Occipital lobe (tissue), 2 donors: ENCODE measurements around the gene TUSC2. TPM values are rescaled to one million over a fixed set of nuclear protein-coding genes. Genes with fewer than 3 reads are reported as not detected.
"Not testable (repeated sequence)": the region's sequence is repeated elsewhere in the genome, so short reads cannot be mapped to it uniquely, and the experiment has no call there.

Source experiments
- DNase-seq: peaks from one replicate; lab custom pipeline; 2025; lab: John Stamatoyannopoulos, UW
- total RNA-seq: library from RNA; depleted of rRNA; stranded (reverse); fragments of >200 nt; gene quantifications from one replicate; pipeline ENCODE4 v1.2.3, GENCODE V29; 2014

TUSC2 gene
- total RNA-seq, 1 donor from 2014 or later, result 16.2 TPM

DNA sequence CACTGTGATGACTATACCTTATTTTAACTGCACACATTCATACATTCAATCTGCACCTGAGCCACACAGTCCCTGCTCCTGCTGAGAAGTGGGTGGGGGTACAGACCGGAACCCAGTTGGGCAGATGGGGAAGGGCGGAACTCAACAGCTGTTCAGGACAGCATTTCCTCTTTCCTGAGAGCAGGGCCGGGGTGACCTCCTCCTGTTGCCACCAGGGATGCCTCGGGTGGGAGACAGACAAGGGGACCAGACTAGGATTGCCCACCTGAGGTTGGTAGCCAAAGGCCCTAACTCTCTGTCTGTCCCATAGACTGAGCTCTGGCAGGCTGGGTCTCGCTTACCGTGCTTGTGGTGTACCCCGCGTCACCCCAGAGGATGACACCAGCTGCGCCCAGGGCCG lies 9.4 kb downstream of the TUSC2 start:
- no peak for DNase-seq

DNA sequence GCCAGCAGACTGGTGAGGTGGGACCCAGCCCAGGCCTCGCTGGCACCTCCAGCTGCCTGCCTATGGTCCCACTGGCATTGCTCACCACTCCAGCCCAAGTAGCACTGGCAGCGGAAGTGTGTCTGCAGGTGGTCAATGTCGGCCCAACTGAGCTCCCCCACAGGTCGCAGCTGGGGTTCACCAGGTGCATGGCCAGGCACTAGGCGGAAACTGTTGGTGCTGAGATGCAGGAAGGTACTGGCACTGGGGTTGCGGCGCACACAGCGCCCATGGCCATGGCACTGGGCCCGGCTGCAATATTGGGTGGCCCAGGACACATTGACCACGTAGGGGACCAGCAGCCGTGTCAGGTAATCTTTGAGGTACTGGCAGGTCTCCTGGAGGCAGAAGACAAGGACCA lies 9.9 kb downstream of the TUSC2 start:
- DNase-seq, result no peak

DNA sequence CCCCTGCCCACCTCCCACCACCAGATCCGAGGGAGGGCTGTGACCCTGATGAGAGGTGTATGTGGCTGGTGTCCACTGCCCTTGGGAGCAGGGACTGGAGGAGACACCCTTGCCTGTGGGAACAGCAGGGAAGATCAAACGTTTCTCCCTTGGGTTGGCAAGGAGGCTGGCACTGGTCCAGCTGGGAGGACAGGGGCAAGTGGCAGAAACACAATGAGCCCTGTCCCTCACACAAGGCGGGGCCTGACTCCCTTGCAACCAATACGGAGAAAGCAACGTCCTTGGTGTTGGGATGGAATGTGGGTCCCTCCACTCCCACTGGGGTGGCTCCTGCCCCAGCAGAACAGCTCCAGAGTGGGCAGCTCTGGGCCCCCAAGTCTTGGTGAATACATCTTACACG lies 10.7 kb downstream of the TUSC2 start:
- no peak for DNase-seq

DNA sequence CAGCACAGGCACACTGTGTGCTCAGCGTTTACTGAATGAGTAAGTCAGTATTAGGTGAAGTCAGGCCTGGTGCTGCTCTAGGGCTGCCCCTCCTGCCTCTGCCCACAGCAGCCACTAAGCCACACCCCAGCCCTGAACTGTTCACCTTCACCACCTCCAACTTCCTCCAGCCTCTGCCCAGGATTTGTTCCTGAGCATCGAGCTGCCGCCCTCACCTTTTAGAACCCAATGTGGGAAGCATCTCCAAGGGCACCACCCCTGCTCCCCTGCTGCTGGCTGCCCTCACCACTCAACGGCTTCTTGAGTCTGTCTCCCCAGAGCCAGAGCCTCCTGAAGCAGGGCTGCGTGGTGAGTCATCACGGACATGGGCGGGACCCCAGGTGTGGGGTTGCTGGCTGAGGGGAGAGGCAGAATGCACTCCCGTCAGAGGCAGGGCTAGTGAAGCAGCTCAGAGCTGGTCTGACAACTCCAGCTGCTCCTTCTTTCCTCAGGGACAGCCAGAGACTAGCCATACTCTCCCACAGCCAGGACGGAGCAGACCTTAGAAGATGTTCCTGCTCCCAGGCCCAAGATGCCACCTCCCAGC lies 11.3 kb downstream of the TUSC2 start:
- DNase-seq, result no peak

DNA sequence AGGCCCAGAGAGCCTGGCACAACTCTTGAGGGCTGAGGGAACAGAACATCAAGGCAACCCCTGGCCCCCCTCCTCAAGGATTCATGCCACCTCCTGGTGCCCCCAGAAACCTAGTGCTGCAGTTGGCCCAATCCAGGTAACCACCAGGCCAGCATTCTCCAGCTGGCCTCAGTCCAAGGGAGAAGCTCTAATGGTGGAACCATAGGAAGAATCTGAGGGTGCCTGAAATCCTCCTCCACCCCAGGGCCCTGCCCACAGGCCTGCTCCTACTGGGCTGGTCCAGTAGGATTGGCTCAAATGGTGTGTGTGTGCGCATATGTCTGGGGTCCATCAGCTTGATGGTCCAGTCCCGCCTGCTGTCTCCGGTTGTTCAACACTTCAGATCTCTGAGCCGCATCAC lies 13.2 kb downstream of the TUSC2 start:
- DNase-seq, result no peak

DNA sequence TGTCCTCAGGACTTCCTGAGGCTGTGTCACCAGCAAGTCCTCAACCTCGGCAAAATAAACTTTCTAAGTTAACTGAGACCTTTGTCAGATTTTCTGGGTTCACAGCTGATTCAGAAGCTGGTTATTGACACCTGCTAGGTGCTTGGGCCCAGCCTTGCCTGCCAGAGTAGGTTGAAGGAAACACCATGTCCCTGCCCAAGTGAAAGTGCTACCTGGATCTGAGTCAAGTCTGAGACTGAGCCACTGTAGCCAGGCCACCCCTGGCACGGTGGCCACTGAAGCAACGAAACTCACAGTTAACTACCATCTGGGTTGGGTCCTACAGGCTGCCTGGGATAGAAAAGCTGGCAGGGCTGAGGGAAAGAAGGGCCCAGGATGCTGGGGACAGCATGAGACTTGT lies 13.7 kb downstream of the TUSC2 start:
- no peak for DNase-seq

DNA sequence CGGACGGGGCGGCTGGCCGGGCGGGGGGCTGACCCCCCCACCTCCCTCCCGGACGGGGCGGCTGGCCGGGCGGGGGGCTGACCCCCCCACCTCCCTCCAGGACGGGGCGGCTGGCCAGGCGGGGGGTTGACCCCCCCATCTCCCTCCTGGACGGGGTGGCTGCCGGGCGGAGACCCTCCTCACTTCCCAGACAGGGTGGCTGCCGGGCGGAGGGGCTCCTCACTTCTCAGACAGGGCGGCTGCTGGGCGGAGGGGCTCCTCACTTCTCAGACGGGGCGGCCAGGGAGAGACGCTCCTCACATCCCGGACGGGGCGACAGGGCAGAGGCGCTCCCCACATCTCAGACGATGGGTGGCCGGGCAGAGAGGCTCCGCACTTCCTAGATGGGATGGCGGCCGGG lies 16.0 kb downstream of the TUSC2 start:
- not testable (repeated sequence) for DNase-seq

DNA sequence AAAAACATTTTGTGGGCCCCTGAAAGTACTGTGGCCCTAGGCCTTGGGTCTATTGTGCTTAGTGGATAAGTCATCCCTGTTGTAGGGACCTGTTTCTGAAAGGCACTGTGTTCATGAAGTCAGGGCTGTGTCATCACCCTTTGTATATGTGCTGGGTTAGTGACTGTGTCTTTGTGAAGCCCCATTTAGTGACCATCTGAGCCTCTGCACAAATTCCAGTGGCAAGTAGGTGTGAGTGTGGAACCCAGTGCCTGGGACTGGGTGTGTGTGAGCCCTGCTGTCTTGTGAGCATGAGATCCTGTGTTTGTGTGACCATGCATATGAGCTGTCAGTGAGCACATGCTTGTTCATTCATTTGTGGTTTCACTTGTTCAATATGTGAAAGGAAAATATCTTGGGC lies 23.4 kb downstream of the TUSC2 start:
- no peak for DNase-seq

DNA sequence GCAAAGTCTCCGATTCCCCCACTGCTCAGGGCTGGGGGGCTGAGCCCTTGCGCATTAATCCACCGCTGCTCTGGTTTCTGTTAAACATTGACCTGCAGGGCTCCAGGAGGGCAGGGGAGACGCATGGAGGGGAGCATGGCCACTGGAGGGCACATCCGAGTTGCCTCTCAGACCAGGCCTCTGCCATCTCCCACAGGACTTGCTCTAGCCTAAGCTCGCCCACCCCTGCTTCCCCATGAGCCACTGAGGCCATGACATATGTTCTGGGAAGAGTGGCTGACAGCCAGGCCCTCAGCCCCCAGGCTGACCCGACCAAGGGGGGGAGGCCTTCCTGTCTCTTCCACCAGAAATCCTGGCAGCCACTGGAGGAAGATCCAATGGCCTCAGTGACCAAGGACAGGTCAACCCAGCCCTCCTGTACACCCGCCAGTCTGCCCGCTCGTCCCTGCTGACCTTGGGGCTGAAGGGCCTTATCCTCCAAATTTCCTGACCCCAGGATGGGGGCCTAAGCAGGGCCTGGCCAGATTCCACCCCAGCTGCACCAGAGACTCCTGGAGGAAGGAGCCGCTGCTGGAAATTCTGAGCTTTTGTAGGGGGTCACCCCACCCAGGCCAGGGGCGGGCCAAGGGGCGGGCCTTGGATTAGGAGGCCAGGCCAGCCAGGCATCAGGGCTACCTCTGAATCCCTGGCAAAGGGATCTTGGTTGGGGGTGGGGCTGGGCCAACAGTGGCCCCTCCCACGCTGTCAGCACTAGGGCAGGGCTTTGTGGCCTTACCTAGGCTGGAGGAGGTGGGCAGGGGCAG lies 24.8 kb downstream of the TUSC2 start, which contains the start of gene HYAL1:
HYAL1 (minus strand) TSS at position 562 of the 803 bp plus-strand sequence. CDS start 618 bp downstream, outside the sequence.
- DNase-seq, result no peak

DNA sequence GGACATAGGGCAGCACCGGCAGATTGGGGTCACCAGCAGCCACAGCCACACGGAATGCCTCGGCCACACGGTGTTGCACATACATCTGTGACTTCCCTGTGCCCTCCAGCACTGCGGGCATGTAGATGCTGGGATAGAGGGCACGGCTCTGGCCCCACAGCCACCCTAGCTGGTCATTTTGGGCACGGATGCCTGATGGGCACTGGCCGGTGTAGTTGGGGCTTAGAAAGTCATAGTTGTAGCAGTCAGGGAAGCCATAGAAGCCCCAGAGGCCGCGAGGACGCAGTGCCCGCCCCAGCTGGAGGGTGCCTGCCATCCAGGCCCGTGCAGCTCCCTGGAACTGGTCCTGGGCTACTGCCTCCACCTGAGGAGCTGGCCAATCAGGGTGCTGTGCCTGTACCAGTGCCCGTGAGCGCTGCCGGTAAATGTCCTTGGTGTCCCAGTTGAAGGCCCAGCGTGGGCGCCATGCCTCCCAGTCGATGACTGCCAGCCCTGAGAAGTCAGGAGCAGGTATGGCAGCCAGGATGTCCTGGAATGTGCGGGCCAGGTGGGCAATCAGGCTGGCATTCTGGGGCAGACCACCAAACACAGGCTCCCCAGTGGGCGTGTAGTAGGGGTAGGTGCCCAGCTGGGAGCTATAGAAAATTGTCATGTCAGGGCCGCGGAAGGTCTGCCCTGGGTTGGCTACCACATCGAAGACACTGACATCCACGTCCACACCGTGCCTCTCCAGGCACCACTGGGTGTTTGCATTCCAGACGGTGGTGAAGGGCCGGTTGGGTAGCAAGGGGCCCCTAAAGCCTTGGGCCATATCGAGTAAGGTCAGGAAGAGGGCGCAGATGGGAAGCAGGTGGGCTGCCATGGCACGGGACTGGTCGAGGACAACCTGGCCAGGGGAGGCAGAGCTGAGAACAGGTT lies 25.7 kb downstream of the TUSC2 start:
- DNase-seq, result no peak

DNA sequence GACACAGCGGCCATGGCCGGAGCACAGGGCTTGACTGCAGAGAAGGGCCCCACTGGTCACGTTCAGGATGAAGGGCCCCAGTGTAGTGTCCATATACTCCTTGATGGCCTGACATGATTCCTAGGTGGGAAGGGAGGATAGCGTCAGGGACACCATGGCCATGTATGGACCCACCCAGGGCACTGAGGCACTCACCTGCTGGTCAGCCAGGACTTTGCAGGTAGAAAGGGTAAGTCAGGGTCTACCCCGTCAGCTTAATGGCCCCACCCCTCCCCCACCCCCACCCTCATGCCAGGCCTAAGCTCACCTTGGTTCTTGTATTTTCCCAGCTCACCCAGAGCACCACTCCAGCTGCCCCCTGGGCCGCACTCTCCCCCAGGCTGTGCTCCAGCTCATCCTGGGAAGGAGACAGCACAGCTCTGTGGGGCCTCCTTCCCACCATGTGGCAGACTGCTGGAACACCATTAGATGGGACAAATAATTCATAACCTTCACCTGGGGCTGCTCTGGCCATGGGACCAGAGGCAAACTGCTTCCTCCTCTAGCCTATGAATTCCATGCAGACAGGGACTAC lies 27.3 kb downstream of the TUSC2 start:
- no peak for DNase-seq

DNA sequence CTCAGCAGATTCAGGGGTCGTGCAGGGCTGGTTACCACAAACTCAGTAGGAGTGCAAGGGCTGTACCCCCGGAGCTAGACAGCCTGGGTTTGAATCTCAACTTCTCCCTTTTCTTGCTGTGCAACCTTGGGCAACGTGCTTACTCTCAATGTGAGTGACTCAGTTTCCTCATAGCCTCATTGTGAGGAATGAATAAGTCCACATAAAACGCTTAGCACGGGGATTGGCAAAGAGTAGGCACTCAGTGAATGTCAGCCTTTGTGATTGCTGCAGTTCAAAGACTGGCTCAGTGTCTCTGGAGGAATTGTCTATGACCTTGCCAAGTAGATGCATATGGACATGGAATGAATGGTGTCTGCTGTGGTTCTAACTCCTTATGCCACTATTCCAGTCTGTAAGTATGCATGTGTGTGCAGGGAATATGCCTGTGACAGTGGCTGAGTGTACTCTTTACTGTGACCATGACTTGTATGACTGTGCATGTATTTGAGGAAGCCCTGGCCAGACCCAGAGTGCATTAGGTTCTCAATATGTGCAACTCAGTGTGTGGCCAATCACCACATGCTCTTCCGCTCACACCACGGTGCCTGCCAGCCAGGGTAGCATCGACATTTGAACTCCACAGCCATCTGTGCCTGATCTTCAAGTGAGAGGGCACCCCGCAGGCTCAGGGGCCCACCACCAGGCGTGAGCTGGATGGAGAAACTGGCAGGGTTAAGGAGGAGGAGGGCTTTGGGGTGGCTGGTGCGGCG lies 27.9 kb downstream of the TUSC2 start:
- peak; percentile 64 for DNase-seq

DNA sequence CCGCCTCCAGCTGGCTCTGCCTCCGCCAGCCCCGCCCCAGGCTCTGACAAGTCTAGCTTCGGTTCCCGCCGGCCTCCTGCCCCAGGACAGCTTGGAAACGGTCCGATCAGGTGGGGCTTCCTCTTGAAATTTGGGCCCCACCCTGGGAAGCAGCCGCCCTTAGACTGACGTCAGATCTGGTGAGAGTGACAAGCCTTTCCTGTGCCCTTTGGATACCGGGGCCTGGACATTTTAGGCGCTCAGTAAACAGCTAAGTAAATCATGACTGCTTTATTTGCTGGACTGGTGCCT lies 28.4 kb downstream of the TUSC2 start:
- DNase-seq, result no peak

DNA sequence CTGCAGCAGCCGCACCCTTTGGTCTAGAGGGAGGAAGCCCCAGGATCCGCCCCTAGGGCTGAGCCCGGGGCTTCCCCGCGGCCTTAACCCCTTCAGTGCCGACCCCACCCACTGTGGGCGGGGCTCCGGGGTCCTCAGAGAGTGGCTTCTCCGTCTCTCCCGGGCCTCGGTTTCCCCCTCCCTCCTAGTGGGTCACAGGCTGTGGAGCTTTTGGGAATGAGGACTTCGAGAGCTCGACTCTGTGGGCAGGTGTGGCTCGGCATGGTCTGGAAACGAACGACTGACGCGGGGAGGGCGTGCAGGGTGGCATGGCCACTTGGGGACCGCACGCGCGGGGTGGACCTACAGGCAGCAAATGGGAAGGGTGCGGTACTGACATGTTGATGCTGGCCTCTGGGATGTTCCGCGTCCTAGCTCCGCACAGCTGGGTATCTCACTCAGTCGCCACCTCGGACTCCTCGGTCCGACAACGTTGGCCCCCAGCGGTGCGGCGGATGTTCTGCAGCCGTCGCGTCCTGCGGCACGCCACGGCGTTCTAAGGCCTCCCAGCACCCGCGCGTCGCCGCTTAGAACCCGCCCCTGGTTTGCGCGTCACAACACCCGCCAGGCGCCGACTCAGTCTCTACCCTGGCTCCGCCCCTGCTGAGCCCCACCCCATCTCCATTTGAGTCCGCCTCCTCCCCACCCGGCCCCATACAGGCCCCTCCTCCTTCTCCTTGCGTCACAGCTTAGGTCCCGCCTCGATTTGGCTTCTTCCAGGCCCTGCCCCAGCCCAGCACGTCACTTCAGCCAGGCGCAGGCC lies 29.0 kb downstream of the TUSC2 start, which contains the start of the genes HYAL3 and NAA80:
HYAL3 (minus strand) TSS at position 570 of the 802 bp plus-strand sequence. CDS start 3,803 bp downstream, outside the sequence.
NAA80 (minus strand) TSS at position 570 of the 802 bp plus-strand sequence. CDS start 1,942 bp downstream, outside the sequence.
- DNase-seq, result peak; percentile 100

DNA sequence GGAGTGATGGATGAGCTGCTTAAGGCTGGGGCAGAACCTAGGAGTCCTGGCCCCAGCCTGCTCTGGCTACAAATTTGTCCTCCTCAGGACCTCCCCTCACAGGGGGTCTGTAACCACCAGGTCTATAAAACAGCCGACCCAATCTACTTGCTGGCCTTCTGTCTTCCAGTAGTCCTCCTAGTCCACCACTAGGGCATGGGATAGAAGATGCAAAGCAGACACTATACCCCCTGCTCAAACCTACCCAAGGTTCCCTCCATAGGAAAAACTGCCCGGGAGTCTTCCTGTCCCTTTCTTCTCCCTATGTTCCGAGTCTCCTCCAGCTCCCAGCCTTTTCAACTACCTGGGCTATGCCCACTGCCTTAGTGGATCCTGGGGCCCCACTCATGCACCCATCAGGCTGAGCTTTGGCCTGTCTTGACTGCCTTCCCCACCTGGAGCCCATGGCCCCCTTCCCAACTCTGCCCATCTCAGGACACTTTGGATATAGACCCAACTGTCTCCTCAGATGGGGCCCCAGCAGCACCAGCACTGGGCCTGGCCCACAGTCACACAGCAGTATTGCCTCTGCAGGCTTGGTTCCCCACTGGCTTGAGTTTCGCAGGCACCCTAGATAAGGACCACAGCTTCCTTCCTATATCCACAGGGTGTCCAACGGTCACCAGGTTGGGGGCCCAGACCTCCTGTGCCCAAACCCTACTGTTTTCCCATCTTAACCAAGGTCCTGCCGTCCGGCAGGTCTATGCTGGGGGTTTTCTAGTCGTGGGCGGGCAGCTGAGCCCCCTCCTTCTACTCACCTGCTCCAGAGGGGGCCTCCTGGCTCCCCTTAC lies 29.9 kb downstream of the TUSC2 start:
- no peak for DNase-seq

DNA sequence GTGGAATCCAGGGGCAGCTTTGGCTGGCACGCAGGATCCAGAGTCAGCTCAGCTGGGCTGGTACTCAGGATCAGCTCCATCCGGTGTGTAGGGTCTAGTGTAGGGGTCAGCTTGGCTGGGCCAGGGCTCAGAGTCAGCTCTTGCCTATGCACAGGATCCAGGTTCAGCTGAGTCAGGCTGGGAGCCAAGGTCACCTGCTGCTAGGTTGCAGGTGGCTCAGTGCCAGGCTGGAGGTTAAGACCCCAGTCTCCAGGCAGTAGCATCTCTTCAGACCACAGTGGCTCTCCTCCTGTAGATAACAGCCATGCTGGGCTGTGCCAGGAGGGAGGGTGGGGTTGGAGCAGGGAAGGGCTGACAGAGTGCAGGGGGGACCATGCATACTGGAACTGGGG lies 30.6 kb downstream of the TUSC2 start:
- DNase-seq, result no peak

DNA sequence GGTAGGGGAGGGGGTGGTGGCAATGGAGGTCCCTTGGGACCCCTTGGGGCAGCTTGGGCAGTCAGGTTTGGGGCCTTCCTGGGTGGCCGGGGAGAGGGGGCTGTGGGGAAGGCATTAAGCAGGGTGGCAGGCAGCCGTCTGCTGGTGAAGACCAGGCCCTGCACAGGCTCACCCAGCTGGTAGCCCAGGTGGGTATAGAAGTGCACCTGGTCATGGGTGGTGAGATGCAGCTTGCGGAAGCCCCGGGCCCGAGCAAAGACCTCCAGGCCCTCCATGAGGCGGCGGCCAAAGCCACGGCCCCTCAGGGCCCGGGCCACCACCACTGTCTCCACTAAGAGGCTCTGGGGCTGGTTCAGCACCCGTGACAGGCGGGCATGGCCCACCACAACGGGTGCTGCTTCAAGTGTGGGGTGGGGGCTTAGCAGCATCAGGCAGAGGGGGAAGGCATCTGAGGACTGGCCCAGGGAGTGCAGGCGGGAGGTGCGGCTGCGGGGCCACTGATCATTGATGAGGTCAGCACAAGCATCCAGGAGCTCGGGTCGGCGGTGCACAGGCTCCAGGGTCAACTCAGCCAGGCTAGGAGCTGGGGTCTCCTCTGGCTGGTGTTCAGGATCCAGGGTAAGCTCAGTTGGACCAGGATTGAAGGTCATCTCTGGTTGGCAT lies 31.2 kb downstream of the TUSC2 start:
- DNase-seq, result no peak

DNA sequence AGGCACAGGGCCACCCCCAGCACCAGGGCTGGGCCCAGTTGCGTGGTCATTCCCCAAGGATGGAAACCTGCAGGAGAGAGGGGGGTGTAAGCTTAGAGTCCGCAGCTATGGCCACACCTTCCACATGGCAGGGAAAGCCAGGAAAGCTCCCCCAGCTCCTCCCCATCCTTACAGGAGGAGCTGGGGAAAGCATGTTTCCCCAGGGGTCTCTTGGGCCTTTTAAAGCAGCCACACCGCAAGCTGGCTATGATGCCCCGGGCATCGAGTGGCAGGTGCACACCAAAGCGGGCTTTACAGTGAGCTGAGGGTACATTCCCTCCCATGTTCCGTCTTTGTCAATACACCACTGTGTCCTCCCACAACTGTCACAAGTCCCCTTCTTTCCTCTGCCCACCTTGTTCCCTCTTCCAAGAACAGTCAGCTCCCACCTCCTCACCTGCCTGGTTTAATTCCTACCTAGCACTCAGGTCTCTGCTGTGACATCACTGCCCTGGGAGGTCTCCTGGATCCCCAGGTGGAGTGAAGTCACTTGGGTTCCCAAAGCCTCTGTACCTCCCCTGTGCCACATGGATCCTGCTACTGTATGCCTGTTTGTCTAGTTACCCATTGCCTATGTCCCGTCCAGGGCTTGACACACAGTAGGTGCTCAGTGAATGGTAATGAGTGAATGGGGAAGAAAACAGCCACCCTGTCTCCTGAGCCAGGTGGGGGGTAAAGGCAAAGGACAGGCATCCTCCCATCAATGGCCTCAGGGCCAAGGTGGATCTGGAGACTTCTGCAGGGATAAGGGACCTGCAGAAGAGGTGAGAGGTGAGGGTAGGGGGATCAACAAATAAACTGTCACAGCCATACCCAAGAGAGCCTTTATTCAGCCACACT lies 32.2 kb downstream of the TUSC2 start:
- DNase-seq, result no peak
